Pancreas (tissue), 10 donors: ENCODE measurements around the gene PACS1. TPM values are rescaled to one million over a fixed set of nuclear protein-coding genes. Genes with fewer than 3 reads are reported as not detected.
A peak's percentile ranks its signal among the peaks of the same experiment; 100 is the strongest.
"Not testable (repeated sequence)": the region's sequence is repeated elsewhere in the genome, so short reads cannot be mapped to it uniquely, and the experiment has no call there.

Source experiments
- ATAC-seq, 4 donors: fragments of 200-7000 bp; cut with Tn5 transposase; one replicate each; pipeline versions ENCODE4 v1.8.0 to v1.9.1; 2020; ENCODE audit warnings: mild to moderate bottlenecking in 4 of 4, moderate library complexity in 4 of 4
- DNase-seq, 6 donors: peaks; one replicate each; pipeline ENCODE4 v3.0.0-alpha.2; 2020
- FAIRE-seq: peaks from 2 replicates; lab custom pipeline; 2012; peaks lifted over from hg19 to GRCh38; lab: Jason Lieb, UNC
- H3K27ac ChIP-seq, 4 donors: fragments of 200-600 bp; sonication (generic); 1 replicate in 3 of 4; 2 replicates in 1 of 4; pipeline versions ENCODE4 v1.5.0 to v1.8.0; 2020
- H3K27me3 ChIP-seq, 4 donors: fragments of 200-600 bp; one replicate each; pipeline ENCODE4 v1.8.0; 2021
- H3K36me3 ChIP-seq, 3 donors: fragments of 200-600 bp; sonication (generic) in 1 of 3; one replicate each; pipeline versions ENCODE4 v1.5.0 to v1.8.0; 2020 to 2021
- H3K4me1 ChIP-seq, 3 donors: fragments of 200-600 bp; one replicate each; pipeline ENCODE4 v1.8.0; 2021
- H3K4me3 ChIP-seq, 4 donors: fragments of 200-600 bp; sonication (generic) in 2 of 4; one replicate each; pipeline versions ENCODE4 v1.5.0 to v1.8.0; 2020 to 2021
- H3K9me3 ChIP-seq, 4 donors: fragments of 200-600 bp; one replicate each; pipeline ENCODE4 v1.8.0; 2021
- WGBS, 2 donors: extraction: QIAGEN DNeasy Blood & Tissue Kit; methylation state at CpG; one replicate each; pipeline ENCODE4 v1.1.7; 2013; 5-methylcytosine and 5-hydroxymethylcytosine counted together
- intact Hi-C, 3 donors: fragments of 100-400 bp; cut with DNase I; formaldehyde crosslinking; loops; one replicate each; pipeline versions ENCODE4 v1.11.1 to v1.14.2; 2022
- polyA plus RNA-seq, 2 donors: library from polyadenylated mRNA; stranded (reverse); fragments of 200-250 nt; gene quantifications; one replicate each; pipeline ENCODE4 v1.2.3, GENCODE V29; 2013
- total RNA-seq, 6 donors: library from RNA; stranded (reverse); fragmentation: NEBNext Ultra II Directional in 4 of 6; extraction: Animal tissue kit (Norgen Biotek cat#: 25700) in 4 of 6; gene quantifications; one replicate each; pipeline versions ENCODE4 v1.2.1 to v1.2.4, GENCODE V29; 2021 to 2023
- TF ChIP-seq, protein P1 (sequence below), 4 donors: fragments of 200-600 bp; sonication (generic) in 3 of 4; IDR thresholded peaks; one replicate each; pipeline versions ENCODE4 v1.5.0 to v1.8.0; 2021; ENCODE audit warnings: antibody characterized with exemption in 4 of 4
- donor health status: healthy with polysubstance abuse.
- donor health status: DM: no; HTN: no; CAD: no; lungs with moderate emphysema.
- donor health status: DM: no; HTN: no; CAD: no.
- donor health status: control.
- donor health status: control.
- donor health status: Bipolar disorder and iron deficiency.
- donor health status: DM: yes; HTN: yes; CAD: no.
- donor health status: DM: no; HTN: no; CAD: no.
- donor health status: DM: no; HTN: no; CAD: no.
- donor health status: DM: yes; HTN: yes; CAD: no.

PACS1 gene
- total and polyA plus RNA-seq, 8 donors, result 16.9 to 61.0 (median 27.3) TPM

DNA sequence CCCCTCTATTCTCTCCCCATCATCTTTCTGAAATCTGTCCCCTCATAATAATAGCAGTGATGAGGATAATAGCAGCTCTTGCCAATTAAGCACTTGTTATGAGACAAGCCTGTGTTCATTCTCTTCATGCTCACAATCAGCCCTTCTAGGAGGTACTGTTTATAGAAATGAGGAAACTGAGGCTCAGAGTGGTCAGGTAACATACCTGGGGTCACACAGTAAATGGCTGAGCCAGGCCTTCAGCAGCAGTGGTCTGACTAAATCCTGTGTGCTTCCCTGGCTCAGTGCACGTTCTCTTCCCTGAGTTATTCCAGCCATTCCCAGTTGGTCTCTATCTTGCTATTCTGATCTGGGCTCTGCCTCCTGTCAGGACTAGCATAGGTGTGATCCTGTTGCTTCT, 204.1 kb downstream of the PACS1 start:
- DNase-seq (no peak), ATAC-seq (no peak), FAIRE-seq (no peak)
- H3K36me3 ChIP-seq, result peaks cover 0 to 34% (median 29%) of the 10 kb centered on the region in 3 donors
- TF ChIP-seq, protein P1, sequence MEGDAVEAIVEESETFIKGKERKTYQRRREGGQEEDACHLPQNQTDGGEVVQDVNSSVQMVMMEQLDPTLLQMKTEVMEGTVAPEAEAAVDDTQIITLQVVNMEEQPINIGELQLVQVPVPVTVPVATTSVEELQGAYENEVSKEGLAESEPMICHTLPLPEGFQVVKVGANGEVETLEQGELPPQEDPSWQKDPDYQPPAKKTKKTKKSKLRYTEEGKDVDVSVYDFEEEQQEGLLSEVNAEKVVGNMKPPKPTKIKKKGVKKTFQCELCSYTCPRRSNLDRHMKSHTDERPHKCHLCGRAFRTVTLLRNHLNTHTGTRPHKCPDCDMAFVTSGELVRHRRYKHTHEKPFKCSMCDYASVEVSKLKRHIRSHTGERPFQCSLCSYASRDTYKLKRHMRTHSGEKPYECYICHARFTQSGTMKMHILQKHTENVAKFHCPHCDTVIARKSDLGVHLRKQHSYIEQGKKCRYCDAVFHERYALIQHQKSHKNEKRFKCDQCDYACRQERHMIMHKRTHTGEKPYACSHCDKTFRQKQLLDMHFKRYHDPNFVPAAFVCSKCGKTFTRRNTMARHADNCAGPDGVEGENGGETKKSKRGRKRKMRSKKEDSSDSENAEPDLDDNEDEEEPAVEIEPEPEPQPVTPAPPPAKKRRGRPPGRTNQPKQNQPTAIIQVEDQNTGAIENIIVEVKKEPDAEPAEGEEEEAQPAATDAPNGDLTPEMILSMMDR (IDR thresholded peaks at IDR 0.05), result no peak
- intact Hi-C loops, result no loop called here
- no peak overlapping the region for H3K27ac ChIP-seq
- H3K4me3 ChIP-seq, result no peak overlapping the region
- WGBS, 2 donors, result 77 to 79% methylated on average over 1 of the region's 1 CpG
- no peaks in the 10 kb centered on the region for H3K27me3 ChIP-seq
- peaks cover 0 to 3% (median 0%) of the 10 kb centered on the region in 3 donors for H3K4me1 ChIP-seq
- no peaks in the 10 kb centered on the region for H3K9me3 ChIP-seq

DNA sequence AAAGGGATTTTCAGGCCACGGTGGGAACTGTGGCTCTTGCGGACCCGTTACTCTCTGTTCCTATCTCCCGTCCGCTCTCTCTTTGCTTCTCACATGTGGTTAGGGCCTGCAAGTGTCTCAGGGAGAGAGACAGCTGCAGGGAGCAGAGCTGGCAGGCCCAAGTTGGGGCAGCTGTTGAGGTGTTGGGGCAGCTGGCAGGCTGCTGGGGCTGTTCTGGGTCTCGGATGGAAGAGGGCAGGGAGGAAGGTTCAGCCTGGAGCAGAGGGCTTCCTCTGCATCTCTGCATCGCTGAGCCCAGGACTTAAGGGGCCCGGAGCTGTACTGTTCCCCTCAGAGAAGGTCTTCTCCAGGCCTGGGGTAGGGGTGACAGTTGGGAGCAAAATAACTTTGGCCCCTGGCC, 205.3 kb downstream of the PACS1 start:
- ATAC-seq (no peak), DNase-seq (no peak), FAIRE-seq (no peak)
- H3K36me3 ChIP-seq, result peaks cover 0 to 34% (median 29%) of the 10 kb centered on the region in 3 donors
- H3K27me3 ChIP-seq, result no peaks in the 10 kb centered on the region
- TF ChIP-seq, protein P1 (IDR thresholded peaks at IDR 0.05), result no peak
- H3K4me1 ChIP-seq, result peaks cover 0 to 3% (median 0%) of the 10 kb centered on the region in 3 donors
- no peaks in the 10 kb centered on the region for H3K9me3 ChIP-seq
- intact Hi-C loops, result no loop called here
- no peak overlapping the region for H3K4me3 ChIP-seq
- no peak overlapping the region for H3K27ac ChIP-seq
- WGBS, 2 donors, result 91 to 92% methylated on average over 7 to 8 of the region's 8 CpGs

DNA sequence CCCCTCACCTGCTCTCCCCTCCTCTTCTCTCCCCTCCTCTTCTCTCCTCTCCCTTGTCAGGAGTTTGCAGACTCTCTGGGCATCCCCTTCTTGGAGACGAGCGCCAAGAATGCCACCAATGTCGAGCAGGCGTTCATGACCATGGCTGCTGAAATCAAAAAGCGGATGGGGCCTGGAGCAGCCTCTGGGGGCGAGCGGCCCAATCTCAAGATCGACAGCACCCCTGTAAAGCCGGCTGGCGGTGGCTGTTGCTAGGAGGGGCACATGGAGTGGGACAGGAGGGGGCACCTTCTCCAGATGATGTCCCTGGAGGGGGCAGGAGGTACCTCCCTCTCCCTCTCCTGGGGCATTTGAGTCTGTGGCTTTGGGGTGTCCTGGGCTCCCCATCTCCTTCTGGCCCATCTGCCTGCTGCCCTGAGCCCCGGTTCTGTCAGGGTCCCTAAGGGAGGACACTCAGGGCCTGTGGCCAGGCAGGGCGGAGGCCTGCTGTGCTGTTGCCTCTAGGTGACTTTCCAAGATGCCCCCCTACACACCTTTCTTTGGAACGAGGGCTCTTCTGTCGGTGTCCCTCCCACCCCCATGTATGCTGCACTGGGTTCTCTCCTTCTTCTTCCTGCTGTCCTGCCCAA, 206.0 kb downstream of the PACS1 start:
- no peak overlapping the region for H3K4me3 ChIP-seq
- WGBS, 2 donors, result 88 to 90% methylated on average over 14 of the region's 14 CpGs
- no peak for ATAC-seq
- no peaks in the 10 kb centered on the region for H3K27me3 ChIP-seq
- no peak for FAIRE-seq
- H3K9me3 ChIP-seq, result no peaks in the 10 kb centered on the region
- TF ChIP-seq, protein P1 (IDR thresholded peaks at IDR 0.05), result no peak
- H3K27ac ChIP-seq, result no peak overlapping the region
- H3K36me3 ChIP-seq, result peaks cover 0 to 34% (median 29%) of the 10 kb centered on the region in 3 donors
- H3K4me1 ChIP-seq, result peaks cover 0 to 3% (median 0%) of the 10 kb centered on the region in 3 donors
- peak in 1 of 6 donors; percentile 61 for DNase-seq
- intact Hi-C loops, result no loop called here

DNA sequence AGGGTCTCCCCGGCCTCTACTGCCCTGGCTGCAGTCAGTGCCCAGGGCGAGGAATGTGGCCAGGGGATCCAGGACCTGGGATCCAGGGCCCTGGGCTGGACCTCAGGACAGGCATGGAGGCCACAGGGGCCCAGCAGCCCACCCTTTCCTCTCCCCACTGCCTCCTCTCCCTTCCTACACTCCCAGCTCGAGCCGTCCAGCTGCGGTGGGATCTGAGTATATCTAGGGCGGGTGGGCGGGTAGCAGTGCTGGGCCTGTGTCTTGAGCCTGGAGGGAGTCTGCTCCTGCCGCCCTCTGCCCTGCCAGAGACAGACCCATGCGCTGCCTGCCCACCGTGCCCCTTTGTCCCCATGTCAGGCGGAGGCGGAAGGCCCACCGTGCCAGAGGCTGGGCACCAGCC, 206.5 kb downstream of the PACS1 start:
- DNase-seq, result peak in 1 of 6 donors; percentile 64
- H3K4me1 ChIP-seq, H3K27me3 ChIP-seq, H3K9me3 ChIP-seq, H3K27ac ChIP-seq, ATAC-seq, intact Hi-C loops, FAIRE-seq, H3K4me3 ChIP-seq: not testable (repeated sequence)
- WGBS, 2 donors, result 85 to 90% methylated on average over 11 to 13 of the region's 13 CpGs
- peaks cover 0 to 34% (median 29%) of the 10 kb centered on the region in 3 donors for H3K36me3 ChIP-seq

DNA sequence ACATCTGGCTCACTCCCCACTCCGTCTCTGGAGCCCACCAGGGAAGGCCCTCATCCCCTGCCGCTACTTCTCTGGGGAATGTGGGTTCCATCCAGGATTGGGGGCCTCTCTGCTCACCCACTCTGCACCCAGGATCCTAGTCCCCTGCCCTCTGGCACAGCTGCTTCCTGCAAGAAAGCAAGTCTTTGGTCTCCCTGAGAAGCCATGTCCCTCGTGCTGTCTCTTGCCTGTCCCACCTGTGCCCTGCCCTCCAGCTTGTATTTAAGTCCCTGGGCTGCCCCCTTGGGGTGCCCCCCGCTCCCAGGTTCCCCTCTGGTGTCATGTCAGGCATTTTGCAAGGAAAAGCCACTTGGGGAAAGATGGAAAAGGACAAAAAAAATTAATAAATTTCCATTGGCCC, 207.0 kb downstream of the PACS1 start:
- H3K27ac ChIP-seq, H3K9me3 ChIP-seq, ATAC-seq, intact Hi-C loops, H3K4me3 ChIP-seq, H3K27me3 ChIP-seq, FAIRE-seq, H3K4me1 ChIP-seq: not testable (repeated sequence)
- H3K36me3 ChIP-seq, result peaks cover 0 to 33% (median 27%) of the 10 kb centered on the region in 3 donors
- peak in 1 of 6 donors; percentile 38 for DNase-seq
- 78 to 84% methylated on average over 4 of the region's 4 CpGs for whole genome bisulfite sequencing, 2 donors
